GM19463 (cell line): ENCODE results near the gene HNRNPR.
"Not testable (repeated sequence)": the region's sequence is repeated elsewhere in the genome, so short reads cannot be mapped to it uniquely, and the experiment has no call there.

Experiments used
- ATAC-seq: cut with Tn5 transposase; IDR thresholded peaks from one replicate; pipeline ENCODE4 v1.9.1; 2021; ENCODE audit warnings: mild to moderate bottlenecking, moderate library complexity; ENCODE audit not compliant: unreplicated experiment

Gene HNRNPR

GRCh38 chr1:23257371-23257770 lies 86.7 kb downstream of the HNRNPR start:
- ATAC-seq, result not testable (repeated sequence)
